Ovary (tissue), 3 donors: ENCODE data around the gene MAGEB17.

Source experiments
- EP300 ChIP-seq: sonication (generic); formaldehyde crosslinking; IDR thresholded peaks from one replicate; pipeline ENCODE4 v1.6.1; 2017; ENCODE audit warnings: antibody characterized with exemption
- POLR2A ChIP-seq: fragments of 450-650 bp; IDR thresholded peaks from one replicate; pipeline ENCODE4 v1.6.1; 2017; ENCODE audit warnings: antibody characterized with exemption, mild to moderate bottlenecking, moderate library complexity
- TF ChIP-seq, protein P1 (sequence below), 3 donors: fragments of 450-650 bp in 2 of 3; fragments of 200-600 bp in 1 of 3; IDR thresholded peaks; one replicate each; pipeline versions ENCODE4 v1.5.1 to v1.8.0; 2016 to 2022; ENCODE audit warnings: antibody characterized with exemption in 3 of 3, mild to moderate bottlenecking in 1 of 3
- donor health status: DM: no; HTN: no; CAD: no.

DNA sequence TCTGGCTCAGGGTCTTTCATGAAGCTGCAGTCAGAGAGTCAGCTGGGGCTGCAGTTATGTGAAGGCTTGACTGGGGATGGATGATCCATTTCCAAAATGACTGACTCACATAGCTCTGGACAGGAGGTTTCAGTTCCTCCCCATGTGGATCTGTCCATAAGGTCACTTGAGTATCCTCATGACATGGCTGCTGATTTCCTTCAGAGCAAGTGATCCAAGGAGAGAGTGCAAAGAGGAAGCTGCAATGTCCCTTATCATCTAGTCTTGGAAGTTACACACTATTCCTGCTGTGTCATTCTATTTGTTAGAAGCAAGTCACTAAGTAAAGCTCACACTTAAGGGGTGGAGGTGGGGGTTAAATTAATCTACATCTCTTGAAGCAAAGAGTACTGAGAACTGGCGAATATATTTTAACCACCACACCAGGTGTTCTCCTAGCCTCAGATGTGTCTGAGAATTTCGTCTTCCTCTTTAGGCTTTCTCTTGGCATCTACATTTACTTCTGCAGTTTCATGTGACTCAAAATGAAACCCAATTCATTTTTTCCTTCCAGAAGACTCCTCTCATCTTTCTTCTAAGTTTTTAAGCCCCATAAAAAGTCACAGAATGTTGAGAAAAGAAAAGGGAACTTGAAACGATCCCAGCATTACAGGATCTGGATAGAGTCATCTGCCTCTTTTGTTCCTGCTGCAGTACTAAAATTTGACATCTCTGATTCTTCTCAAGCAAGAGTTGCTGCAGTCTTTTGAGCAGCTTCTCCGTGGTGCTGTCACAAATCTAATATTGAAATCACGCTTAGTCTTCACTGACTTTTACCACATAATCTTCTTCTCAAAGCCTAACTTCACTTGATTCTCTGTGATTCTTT lies 47.7 kb upstream of the MAGEB17 start:
- TF ChIP-seq, protein P1, sequence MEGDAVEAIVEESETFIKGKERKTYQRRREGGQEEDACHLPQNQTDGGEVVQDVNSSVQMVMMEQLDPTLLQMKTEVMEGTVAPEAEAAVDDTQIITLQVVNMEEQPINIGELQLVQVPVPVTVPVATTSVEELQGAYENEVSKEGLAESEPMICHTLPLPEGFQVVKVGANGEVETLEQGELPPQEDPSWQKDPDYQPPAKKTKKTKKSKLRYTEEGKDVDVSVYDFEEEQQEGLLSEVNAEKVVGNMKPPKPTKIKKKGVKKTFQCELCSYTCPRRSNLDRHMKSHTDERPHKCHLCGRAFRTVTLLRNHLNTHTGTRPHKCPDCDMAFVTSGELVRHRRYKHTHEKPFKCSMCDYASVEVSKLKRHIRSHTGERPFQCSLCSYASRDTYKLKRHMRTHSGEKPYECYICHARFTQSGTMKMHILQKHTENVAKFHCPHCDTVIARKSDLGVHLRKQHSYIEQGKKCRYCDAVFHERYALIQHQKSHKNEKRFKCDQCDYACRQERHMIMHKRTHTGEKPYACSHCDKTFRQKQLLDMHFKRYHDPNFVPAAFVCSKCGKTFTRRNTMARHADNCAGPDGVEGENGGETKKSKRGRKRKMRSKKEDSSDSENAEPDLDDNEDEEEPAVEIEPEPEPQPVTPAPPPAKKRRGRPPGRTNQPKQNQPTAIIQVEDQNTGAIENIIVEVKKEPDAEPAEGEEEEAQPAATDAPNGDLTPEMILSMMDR (IDR thresholded peaks at IDR 0.05), result no peak
- no peak for TF ChIP-seq POLR2A
- TF ChIP-seq EP300, result no peak
